Lung (tissue), 12 donors: Measurements from ENCODE around the gene ZFYVE28. TPM values are rescaled to one million over a fixed set of nuclear protein-coding genes. Genes with fewer than 3 reads are reported as not detected.
"Not testable (repeated sequence)": the region's sequence is repeated elsewhere in the genome, so short reads cannot be mapped to it uniquely, and the experiment has no call there.

ENCODE experiments used
- ATAC-seq: fragments of 200-7000 bp; cut with Tn5 transposase; one replicate; pipeline ENCODE4 v1.9.1; 2020; ENCODE audit warnings: moderate number of reproducible peaks; ENCODE audit not compliant: insufficient read depth, low FRiP score
- DNase-seq, 3 donors: peaks; one replicate each; pipeline ENCODE4 v3.0.0-alpha.2; 2013 to 2017
- H3K27ac ChIP-seq, 2 donors: one replicate each; pipeline ENCODE4 v1.5.1; 2013; ENCODE audit warnings: mild to moderate bottlenecking in 2 of 2, moderate library complexity in 2 of 2, control low read depth in 1 of 2, inconsistent platforms in 1 of 2, low read depth in 1 of 2, low read length in 1 of 2
- H3K27me3 ChIP-seq, 3 donors: one replicate each; pipeline ENCODE4 v1.5.1; 2013; ENCODE audit warnings: low read length in 2 of 3; ENCODE audit not compliant: control insufficient read depth in 3 of 3, insufficient read depth in 3 of 3
- H3K36me3 ChIP-seq, 4 donors: one replicate each; pipeline ENCODE4 v1.5.1; 2013; ENCODE audit warnings: low read length in 4 of 4, mild to moderate bottlenecking in 1 of 4, moderate library complexity in 1 of 4; ENCODE audit not compliant: control insufficient read depth in 4 of 4, insufficient read depth in 4 of 4
- H3K4me1 ChIP-seq, 5 donors: one replicate each; pipeline ENCODE4 v1.5.1; 2013; ENCODE audit warnings: low read length in 5 of 5, mild to moderate bottlenecking in 2 of 5, moderate library complexity in 1 of 5; ENCODE audit not compliant: control insufficient read depth in 5 of 5, insufficient read depth in 5 of 5
- H3K4me3 ChIP-seq: one replicate; pipeline ENCODE4 v1.5.1; 2013; ENCODE audit warnings: mild to moderate bottlenecking, control low read depth, moderate library complexity
- H3K9ac ChIP-seq, 2 donors: one replicate each; pipeline ENCODE4 v1.5.1; 2013; ENCODE audit warnings: low read length in 2 of 2, control low read depth in 1 of 2; ENCODE audit not compliant: insufficient read depth in 1 of 2
- H3K9me3 ChIP-seq, 4 donors: one replicate each; pipeline ENCODE4 v1.5.1; 2013; ENCODE audit warnings: low read length in 3 of 4, mild to moderate bottlenecking in 1 of 4, moderate library complexity in 1 of 4; ENCODE audit not compliant: control insufficient read depth in 4 of 4, insufficient read depth in 3 of 4
- CTCF ChIP-seq: IDR thresholded peaks from 2 replicates; pipeline ENCODE4 v1.5.1; 2012; ENCODE audit warnings: mild to moderate bottlenecking; ENCODE audit errors: control extremely low read depth, extremely low read depth
- WGBS, 2 donors: extraction: QIAGEN DNeasy Blood & Tissue Kit; methylation state at CpG; one replicate each; pipeline ENCODE4 v1.1.7; 2013; 5-methylcytosine and 5-hydroxymethylcytosine counted together
- polyA plus RNA-seq, 2 donors: library from polyadenylated mRNA; stranded (reverse); fragments of 200-250 nt; gene quantifications; one replicate each; pipeline ENCODE4 v1.2.1, GENCODE V29; 2013
- total RNA-seq, 2 donors: library from RNA; depleted of rRNA in 1 of 2; stranded (reverse); fragments of >200 nt in 1 of 2; gene quantifications; one replicate each; pipeline ENCODE4 v1.2.1, GENCODE V29; 2014 to 2021
- donor health status: control.
- donor health status: control.
- donor health status: Bipolar disorder and iron deficiency.
- donor health status: healthy.
- donor health status: DM: yes; HTN: yes; CAD: no.

ZFYVE28 gene
- total and polyA plus RNA-seq, 4 donors: 6.8 to 10.3 (median 7.6) TPM

- no peaks in the 10 kb centered on the region for H3K36me3 ChIP-seq
- H3K9me3 ChIP-seq: no peaks in the 10 kb centered on the region
- no peak for TF ChIP-seq CTCF
- no peak overlapping the region for H3K9ac ChIP-seq
- no peak for DNase-seq
- no peak overlapping the region for H3K27ac ChIP-seq
- no peak overlapping the region for H3K4me3 ChIP-seq
- H3K27me3 ChIP-seq: peaks cover 0 to 11% (median 2%) of the 10 kb centered on the region in 3 donors
- H3K4me1 ChIP-seq: peaks cover 0 to 19% (median 0%) of the 10 kb centered on the region in 5 donors
- ATAC-seq: no peak
- WGBS, 2 donors: 92 to 94% methylated on average over 19 of the region's 19 CpGs
Measured at GRCh38 chr4:2386717-2387116, 31.7 kb downstream of the ZFYVE28 start.

- WGBS, 2 donors: 89 to 92% methylated on average over 8 of the region's 8 CpGs
- H3K9ac ChIP-seq: no peak overlapping the region
- ATAC-seq: no peak
- H3K4me1 ChIP-seq: peaks cover 0 to 10% (median 0%) of the 10 kb centered on the region in 5 donors
- no peak for TF ChIP-seq CTCF
- H3K4me3 ChIP-seq: no peak overlapping the region
- no peaks in the 10 kb centered on the region for H3K9me3 ChIP-seq
- H3K36me3 ChIP-seq: no peaks in the 10 kb centered on the region
- no peak for DNase-seq
- peaks cover 0 to 6% (median 2%) of the 10 kb centered on the region in 3 donors for H3K27me3 ChIP-seq
- no peak overlapping the region for H3K27ac ChIP-seq
Measured at GRCh38 chr4:2385516-2385915, 32.9 kb downstream of the ZFYVE28 start.

DNA sequence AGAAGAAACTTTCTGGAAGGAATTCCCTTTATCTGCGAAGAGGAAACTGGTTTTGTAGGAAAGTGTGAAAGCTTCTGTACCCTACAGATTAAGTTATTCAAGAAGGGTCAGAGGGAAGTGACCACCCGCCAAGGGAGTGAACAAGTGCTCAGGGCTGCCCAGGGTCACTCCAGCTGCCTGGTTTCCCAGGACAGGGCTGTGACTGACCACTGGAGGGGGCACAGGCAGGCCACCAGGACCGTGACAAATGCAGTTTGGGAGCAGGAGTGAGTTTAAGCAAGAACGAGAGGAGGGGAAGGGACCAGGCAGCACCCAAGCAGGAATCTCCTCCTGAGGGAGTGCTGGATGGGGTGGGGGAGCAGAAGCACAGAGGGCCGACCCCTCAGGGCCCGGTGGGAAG, 34.2 kb downstream of the ZFYVE28 start:
- Histone ChIP-seq H3K4me3 (no peak overlapping the region), H3K4me1 (no peaks in the 10 kb centered on the region), H3K9ac (no peak overlapping the region), H3K9me3 (no peaks in the 10 kb centered on the region), H3K27me3 (peaks cover 0 to 2% (median 0%) of the 10 kb centered on the region in 3 donors), H3K27ac (no peak overlapping the region), H3K36me3 (no peaks in the 10 kb centered on the region)
- no peak for TF ChIP-seq CTCF
- WGBS, 2 donors: 78 to 83% methylated on average over 6 of the region's 6 CpGs
- DNase-seq (no peak), ATAC-seq (peak; percentile 34)

DNA sequence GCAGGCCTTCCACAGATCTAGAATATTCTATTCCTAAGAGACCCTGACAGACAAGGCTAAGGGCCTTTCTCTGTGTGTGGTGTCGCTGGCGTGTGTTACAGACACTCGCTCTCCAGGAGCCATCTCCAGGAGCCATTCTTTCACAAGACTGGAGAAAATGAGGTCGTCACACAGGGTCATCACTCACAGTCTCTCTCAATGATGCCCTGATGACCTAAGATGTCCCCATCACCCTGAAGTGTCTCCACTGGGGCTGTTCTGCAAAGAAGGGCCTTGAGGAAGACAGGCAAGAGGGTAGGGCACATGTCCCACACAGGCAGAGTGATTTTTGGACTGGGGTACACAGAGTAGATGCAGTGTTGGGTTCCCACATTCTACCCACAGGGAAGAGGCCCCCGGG, 34.7 kb downstream of the ZFYVE28 start:
- whole genome bisulfite sequencing, 2 donors: 93 to 96% methylated on average over 5 of the region's 5 CpGs
- no peak overlapping the region for H3K4me3 ChIP-seq
- H3K27ac ChIP-seq: no peak overlapping the region
- H3K27me3 ChIP-seq: peaks cover 0 to 2% (median 0%) of the 10 kb centered on the region in 3 donors
- no peak overlapping the region for H3K9ac ChIP-seq
- no peaks in the 10 kb centered on the region for H3K9me3 ChIP-seq
- ATAC-seq (no peak), DNase-seq (no peak)
- TF ChIP-seq CTCF: no peak
- H3K4me1 ChIP-seq: no peaks in the 10 kb centered on the region
- no peaks in the 10 kb centered on the region for H3K36me3 ChIP-seq

GRCh38 chr4:2383220-2383631, 35.2 kb downstream of the ZFYVE28 start:
- not testable (repeated sequence) for DNase-seq, H3K27ac ChIP-seq, H3K36me3 ChIP-seq, H3K9me3 ChIP-seq, H3K9ac ChIP-seq, H3K4me3 ChIP-seq, ATAC-seq, H3K4me1 ChIP-seq, H3K27me3 ChIP-seq
- 81 to 86% methylated on average over 8 of the region's 8 CpGs for WGBS, 2 donors
